Left ventricle myocardium inferior (tissue), 1 donor: Measurements from ENCODE around the gene ZMPSTE24. TPM values are rescaled to one million over a fixed set of nuclear protein-coding genes. Genes with fewer than 3 reads are reported as not detected.

Experiments
- DNase-seq: peaks from one replicate; pipeline ENCODE4 v3.0.0-alpha.2; 2020
- H3K27ac ChIP-seq: fragments of 200-600 bp; replicated peaks from 2 replicates; pipeline ENCODE4 v1.8.0; 2021
- H3K27me3 ChIP-seq: fragments of 200-600 bp; 2 replicates; pipeline ENCODE4 v1.8.0; 2021; ENCODE audit warnings: low read depth
- H3K36me3 ChIP-seq: fragments of 200-600 bp; 2 replicates; pipeline ENCODE4 v1.8.0; 2021
- H3K4me1 ChIP-seq: fragments of 200-600 bp; 2 replicates; pipeline ENCODE4 v1.8.0; 2021
- H3K4me3 ChIP-seq: fragments of 200-600 bp; 2 replicates; pipeline ENCODE4 v1.8.0; 2021; ENCODE audit warnings: mild to moderate bottlenecking, moderate library complexity
- H3K9me3 ChIP-seq: fragments of 200-600 bp; replicated peaks from 2 replicates; pipeline ENCODE4 v1.8.0; 2021
- intact Hi-C: fragments of 100-400 bp; cut with micrococcal nuclease; formaldehyde crosslinking; loops from one replicate; pipeline ENCODE4 v1.11.0; 2022
- total RNA-seq: library from RNA; stranded (reverse); fragmentation: NEBNext Ultra II Directional; extraction: Animal tissue kit (Norgen Biotek cat#: 25700); gene quantifications from one replicate; pipeline ENCODE4 v1.2.1, GENCODE V29; 2021
- TF ChIP-seq, protein P1 (sequence below): fragments of 200-600 bp; IDR thresholded peaks from 2 replicates; pipeline ENCODE4 v1.8.0; 2021; ENCODE audit warnings: antibody characterized with exemption, mild to moderate bottlenecking, borderline replicate concordance
- donor health status: DM: no; HTN: yes; CAD: no; lungs with severe emphysema.

Gene ZMPSTE24
- total RNA-seq, 1 donor from 2014 or later = 33.8 TPM

DNA sequence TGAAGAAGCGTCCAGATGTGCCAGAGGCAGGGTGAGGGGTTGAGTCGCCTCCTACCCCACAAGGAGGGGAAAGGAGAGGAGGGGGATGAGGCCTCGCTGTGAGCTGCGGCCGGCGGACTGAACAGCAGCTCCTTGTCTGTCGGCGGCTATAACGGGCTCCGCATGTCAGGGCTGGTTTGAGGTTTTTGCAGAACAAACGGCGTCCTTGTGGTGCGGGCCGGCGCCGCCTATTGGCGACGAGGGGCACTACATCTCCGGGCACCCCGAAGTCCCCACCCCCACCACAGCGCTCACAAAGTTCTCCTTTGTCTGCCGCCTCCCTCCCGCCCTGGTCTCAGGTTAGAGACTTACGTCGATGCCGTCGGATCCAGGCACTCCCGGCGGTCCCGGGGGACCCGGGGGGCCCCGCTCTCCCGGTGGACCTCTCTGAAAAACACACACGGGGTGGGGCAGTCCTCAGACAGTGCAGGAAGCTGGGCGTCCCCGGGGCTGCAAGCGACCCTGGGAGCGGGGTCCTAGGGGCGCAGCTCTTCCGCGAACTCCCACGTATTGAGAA lies 57.3 kb downstream of the ZMPSTE24 start:
- Histone ChIP-seq H3K36me3 (no peaks in the 10 kb centered on the region), H3K27ac (no peak overlapping the region), H3K4me1 (peaks cover 28% of the 10 kb centered on the region), H3K27me3 (peaks cover 57% of the 10 kb centered on the region), H3K4me3 (peak overlapping the region; percentile 66), H3K9me3 (no peaks in the 10 kb centered on the region)
- TF ChIP-seq, protein P1, sequence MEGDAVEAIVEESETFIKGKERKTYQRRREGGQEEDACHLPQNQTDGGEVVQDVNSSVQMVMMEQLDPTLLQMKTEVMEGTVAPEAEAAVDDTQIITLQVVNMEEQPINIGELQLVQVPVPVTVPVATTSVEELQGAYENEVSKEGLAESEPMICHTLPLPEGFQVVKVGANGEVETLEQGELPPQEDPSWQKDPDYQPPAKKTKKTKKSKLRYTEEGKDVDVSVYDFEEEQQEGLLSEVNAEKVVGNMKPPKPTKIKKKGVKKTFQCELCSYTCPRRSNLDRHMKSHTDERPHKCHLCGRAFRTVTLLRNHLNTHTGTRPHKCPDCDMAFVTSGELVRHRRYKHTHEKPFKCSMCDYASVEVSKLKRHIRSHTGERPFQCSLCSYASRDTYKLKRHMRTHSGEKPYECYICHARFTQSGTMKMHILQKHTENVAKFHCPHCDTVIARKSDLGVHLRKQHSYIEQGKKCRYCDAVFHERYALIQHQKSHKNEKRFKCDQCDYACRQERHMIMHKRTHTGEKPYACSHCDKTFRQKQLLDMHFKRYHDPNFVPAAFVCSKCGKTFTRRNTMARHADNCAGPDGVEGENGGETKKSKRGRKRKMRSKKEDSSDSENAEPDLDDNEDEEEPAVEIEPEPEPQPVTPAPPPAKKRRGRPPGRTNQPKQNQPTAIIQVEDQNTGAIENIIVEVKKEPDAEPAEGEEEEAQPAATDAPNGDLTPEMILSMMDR = peak; percentile 93
- DNase-seq = peak; percentile 79
- intact Hi-C loops = no loop called here

DNA sequence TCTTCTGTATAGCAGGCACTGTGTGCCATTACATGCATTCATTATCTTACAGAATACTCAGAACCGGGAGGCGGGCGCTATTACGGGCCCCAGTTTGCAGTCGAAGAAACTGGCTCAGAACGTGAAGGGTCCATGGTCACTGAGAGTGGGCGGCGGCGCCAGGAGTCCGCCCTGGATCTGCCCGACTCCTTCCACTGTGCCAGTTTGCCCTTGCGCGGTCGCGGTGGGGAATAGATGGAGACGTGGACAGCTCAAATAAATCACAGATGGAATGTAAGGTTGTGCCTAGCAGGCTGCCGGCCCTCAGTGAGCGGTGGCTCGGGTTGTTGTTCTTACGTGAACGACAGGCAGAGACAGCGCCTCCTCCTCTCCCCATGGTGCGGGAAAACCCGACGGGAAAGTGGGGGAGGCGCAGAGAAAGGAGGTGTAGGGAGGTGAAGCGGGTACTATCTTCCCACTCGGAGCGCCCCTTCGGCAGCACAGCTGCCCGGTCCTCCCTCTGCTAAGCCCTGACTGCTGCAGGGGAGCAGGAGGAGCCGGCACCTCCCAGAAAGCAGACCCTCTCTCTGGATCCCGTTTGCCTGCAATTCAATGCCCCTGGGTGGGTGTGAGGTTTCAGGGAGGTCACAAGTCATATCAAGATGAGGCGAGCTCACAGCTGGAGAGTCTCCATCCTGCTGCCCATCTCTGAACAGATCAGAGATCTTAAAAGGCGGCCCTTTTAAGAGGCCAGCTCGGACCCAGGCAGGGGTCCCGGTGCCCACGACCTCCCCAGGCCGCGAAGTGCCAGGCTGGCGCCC lies 58.0 kb downstream of the ZMPSTE24 start:
- H3K4me1 ChIP-seq = peaks cover 28% of the 10 kb centered on the region
- DNase-seq = no peak
- no peaks in the 10 kb centered on the region for H3K36me3 ChIP-seq
- peak overlapping the region; percentile 66 for H3K4me3 ChIP-seq
- no peak overlapping the region for H3K27ac ChIP-seq
- H3K9me3 ChIP-seq = no peaks in the 10 kb centered on the region
- H3K27me3 ChIP-seq = peaks cover 62% of the 10 kb centered on the region
- intact Hi-C loops = no loop called here
- TF ChIP-seq, protein P1 = no peak

GRCh38 chr1:40316595-40317393 lies 58.8 kb downstream of the ZMPSTE24 start, which contains the start of gene COL9A2:
Gene COL9A2, minus strand, starts transcription at chr1:40317286. Its CDS starts 89 bp downstream, at chr1:40317197.
- no peaks in the 10 kb centered on the region for H3K36me3 ChIP-seq
- no peak for DNase-seq
- H3K9me3 ChIP-seq = no peaks in the 10 kb centered on the region
- H3K4me1 ChIP-seq = peaks cover 28% of the 10 kb centered on the region
- intact Hi-C loops = no loop called here
- TF ChIP-seq, protein P1 = no peak
- no peak within 1 kb of the TSS for H3K27ac ChIP-seq
- H3K4me3 ChIP-seq = peak within 1 kb of the TSS; percentile 66
- peaks cover 66% of the 10 kb centered on the region for H3K27me3 ChIP-seq

- H3K4me1 ChIP-seq = peaks cover 28% of the 10 kb centered on the region
- H3K36me3 ChIP-seq = no peaks in the 10 kb centered on the region
- no peak for DNase-seq
- intact Hi-C loops = no loop called here
- no peaks in the 10 kb centered on the region for H3K9me3 ChIP-seq
- no peak overlapping the region for H3K27ac ChIP-seq
- H3K4me3 ChIP-seq = peak overlapping the region; percentile 66
- TF ChIP-seq, protein P1 = no peak
- H3K27me3 ChIP-seq = peaks cover 66% of the 10 kb centered on the region
Measured at GRCh38 chr1:40317394-40318074, 59.5 kb downstream of the ZMPSTE24 start.

- Histone ChIP-seq H3K36me3 (no peaks in the 10 kb centered on the region), H3K9me3 (no peaks in the 10 kb centered on the region), H3K4me3 (no peak overlapping the region), H3K27ac (no peak overlapping the region), H3K4me1 (peaks cover 28% of the 10 kb centered on the region), H3K27me3 (peaks cover 70% of the 10 kb centered on the region)
- intact Hi-C loops = no loop called here
- TF ChIP-seq, protein P1 = no peak
- DNase-seq = no peak
Measured at GRCh38 chr1:40318476-40318875, 60.4 kb downstream of the ZMPSTE24 start.
